Measurements from ENCODE around the gene NRDE2. TPM values are rescaled to one million over a fixed set of nuclear protein-coding genes. Genes with fewer than 3 reads are reported as not detected.

NRDE2 gene
- total RNA-seq, 1 experiment from 2014 or later: 19.2 TPM

DNA sequence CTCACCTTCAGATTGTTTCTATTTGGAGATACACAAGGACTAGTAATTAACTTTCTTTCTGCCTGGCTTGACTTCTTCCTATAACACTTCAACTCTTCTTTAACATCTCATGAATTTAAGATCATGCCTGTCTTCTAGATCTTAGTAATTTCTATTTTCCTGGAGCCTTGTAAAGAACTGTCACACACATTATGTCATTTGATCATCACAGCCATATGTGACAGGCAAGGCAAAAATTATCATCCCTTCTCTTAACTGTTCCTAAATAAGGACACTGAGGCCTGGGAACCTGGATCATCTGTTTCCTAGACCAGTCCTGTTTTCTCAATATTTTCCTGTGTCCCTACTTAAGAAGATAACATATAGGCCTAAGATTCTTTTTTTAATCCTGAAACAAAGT lies 27.2 kb downstream of the NRDE2 start:
- TF ChIP-seq CTCF (IDR thresholded peaks at IDR 0.05; ENCODE audit: unreplicated experiment): no peak
- CTCF ChIA-PET: no interaction called here
- Mint-ChIP-seq H3K27me3 (ENCODE audit: unreplicated experiment) (no peaks in the 10 kb centered on the region), H3K36me3 (ENCODE audit: insufficient read depth, unreplicated experiment) (peaks cover 9% of the 10 kb centered on the region), H3K9me3 (ENCODE audit: low read depth, unreplicated experiment) (no peaks in the 10 kb centered on the region), H3K27ac (ENCODE audit: unreplicated experiment) (no peak overlapping the region), H3K4me3 (ENCODE audit: low read depth, unreplicated experiment) (no peak overlapping the region), H3K4me1 (ENCODE audit: low read depth, unreplicated experiment) (peaks cover 14% of the 10 kb centered on the region)
- no peak for DNase-seq
- intact Hi-C loops (cut with micrococcal nuclease; ENCODE audit: unreplicated experiment): loop anchor here (5.0 kb wide), 3 partner anchors 298 to 598 kb away; no protein-coding TSS in a partner anchor
- BruUV-seq (replicated peaks): no TSS peak

DNA sequence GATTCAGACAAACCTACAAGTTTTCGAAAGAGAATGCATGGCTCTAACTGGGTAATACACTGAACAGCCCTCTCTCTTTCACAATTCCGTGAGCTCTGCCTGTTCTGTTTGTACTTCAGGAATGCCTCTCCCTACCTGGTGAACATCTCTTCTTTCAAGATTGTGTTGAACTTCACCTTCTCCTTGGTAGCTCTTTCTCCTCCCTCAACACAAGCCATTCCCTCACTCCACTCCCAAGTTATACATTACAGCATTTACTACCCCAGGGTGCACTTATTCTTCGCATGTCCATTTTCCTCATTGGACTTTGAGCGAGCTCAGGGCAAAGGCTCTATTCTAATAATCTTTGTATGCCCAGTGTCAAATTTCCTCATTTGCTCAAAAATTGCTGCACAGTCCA lies 28.3 kb downstream of the NRDE2 start:
- no peak overlapping the region for H3K4me3 Mint-ChIP-seq (ENCODE audit: low read depth, unreplicated experiment)
- no peaks in the 10 kb centered on the region for H3K27me3 Mint-ChIP-seq (ENCODE audit: unreplicated experiment)
- intact Hi-C loops (cut with micrococcal nuclease; ENCODE audit: unreplicated experiment): loop anchor here (5.0 kb wide), 3 partner anchors 299 to 599 kb away; no protein-coding TSS in a partner anchor
- H3K9me3 Mint-ChIP-seq (ENCODE audit: low read depth, unreplicated experiment): no peaks in the 10 kb centered on the region
- DNase-seq: no peak
- CTCF ChIA-PET: no interaction called here
- no TSS peak for BruUV-seq (replicated peaks)
- no peak overlapping the region for H3K27ac Mint-ChIP-seq (ENCODE audit: unreplicated experiment)
- peaks cover 9% of the 10 kb centered on the region for H3K36me3 Mint-ChIP-seq (ENCODE audit: insufficient read depth, unreplicated experiment)
- TF ChIP-seq CTCF (IDR thresholded peaks at IDR 0.05; ENCODE audit: unreplicated experiment): no peak
- peaks cover 4% of the 10 kb centered on the region for H3K4me1 Mint-ChIP-seq (ENCODE audit: low read depth, unreplicated experiment)

DNA sequence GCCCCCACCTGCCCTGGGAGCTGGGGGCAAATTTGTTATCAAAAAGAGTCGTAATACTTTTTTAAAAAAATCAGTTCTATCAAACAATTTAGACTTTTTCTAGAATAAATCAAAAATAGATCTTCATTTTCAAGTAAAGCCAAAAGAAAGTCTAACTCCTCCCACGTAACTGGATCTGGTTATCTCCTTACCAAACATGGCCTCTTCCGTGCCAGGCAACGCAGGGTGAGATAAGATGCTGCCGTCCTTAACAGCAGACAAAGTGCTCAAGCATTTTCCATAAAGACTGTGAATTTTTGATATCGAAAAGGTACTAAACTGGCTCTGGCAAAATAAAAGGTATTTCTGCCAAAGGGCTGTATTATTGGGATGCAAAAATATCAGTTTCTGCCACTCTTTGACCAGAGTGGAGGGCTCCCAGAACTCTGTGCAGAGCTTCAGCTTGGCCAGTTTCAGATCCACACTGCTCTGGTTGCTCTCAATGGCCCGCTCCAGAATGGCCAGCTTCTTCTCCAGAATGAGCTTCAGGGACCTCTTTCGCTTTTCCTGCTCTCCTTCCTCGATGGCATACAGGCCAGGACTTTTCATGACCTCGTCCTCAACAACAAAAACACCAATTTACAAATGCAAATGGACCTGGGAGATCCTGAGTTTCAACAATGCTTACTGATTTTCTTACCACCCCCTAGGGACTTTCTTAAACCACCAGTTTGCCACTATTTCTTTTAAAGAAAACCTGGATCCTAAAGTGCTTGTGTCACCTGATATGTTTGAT lies 29.0 kb downstream of the NRDE2 start:
- H3K36me3 Mint-ChIP-seq (ENCODE audit: insufficient read depth, unreplicated experiment): peaks cover 14% of the 10 kb centered on the region
- CTCF ChIA-PET: interaction anchor here (1.3 to 1.4 kb wide), 3 partner anchors 98 to 394 kb away, joined by 3 to 15 read pairs (median 5); no protein-coding TSS in a partner anchor
- no TSS peak for BruUV-seq (replicated peaks)
- no peaks in the 10 kb centered on the region for H3K9me3 Mint-ChIP-seq (ENCODE audit: low read depth, unreplicated experiment)
- H3K4me1 Mint-ChIP-seq (ENCODE audit: low read depth, unreplicated experiment): no peaks in the 10 kb centered on the region
- intact Hi-C loops (cut with micrococcal nuclease; ENCODE audit: unreplicated experiment): loop anchor here (5.0 kb wide), 3 partner anchors 300 to 600 kb away; no protein-coding TSS in a partner anchor
- H3K4me3 Mint-ChIP-seq (ENCODE audit: low read depth, unreplicated experiment): no peak overlapping the region
- TF ChIP-seq CTCF (IDR thresholded peaks at IDR 0.05; ENCODE audit: unreplicated experiment): no peak
- no peak for DNase-seq
- H3K27me3 Mint-ChIP-seq (ENCODE audit: unreplicated experiment): no peaks in the 10 kb centered on the region
- no peak overlapping the region for H3K27ac Mint-ChIP-seq (ENCODE audit: unreplicated experiment)

DNA sequence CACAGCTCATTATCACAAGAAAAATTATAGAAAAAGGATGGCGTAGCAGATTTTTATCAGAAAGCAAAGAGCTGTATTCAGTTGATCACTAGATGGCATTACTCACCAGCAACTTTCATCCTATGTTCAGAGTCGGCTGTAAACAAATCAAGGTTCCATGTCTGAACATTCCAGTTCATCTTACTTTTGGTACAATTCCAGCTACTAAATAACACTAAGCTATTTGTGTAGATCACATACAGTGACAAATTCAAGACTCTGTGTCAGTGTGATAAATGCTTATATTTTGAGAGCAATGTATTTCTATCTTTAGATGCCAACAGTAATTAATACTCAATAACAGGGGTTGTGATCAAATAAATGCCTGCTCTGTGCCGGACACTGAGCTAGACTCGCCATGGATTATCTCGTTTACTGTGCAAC lies 30.1 kb downstream of the NRDE2 start:
- CTCF ChIA-PET: interaction anchor here (0.8 to 1.4 kb wide), 12 partner anchors 12 to 457 kb away, joined by 3 to 15 read pairs (median 4); partner anchors contain the start of gene CALM1
- no peak overlapping the region for H3K27ac Mint-ChIP-seq (ENCODE audit: unreplicated experiment)
- no peaks in the 10 kb centered on the region for H3K4me1 Mint-ChIP-seq (ENCODE audit: low read depth, unreplicated experiment)
- intact Hi-C loops (cut with micrococcal nuclease; ENCODE audit: unreplicated experiment): loop anchor here (1.0 to 5.0 kb wide), 5 partner anchors 97 to 601 kb away; no protein-coding TSS in a partner anchor
- DNase-seq: no peak
- no peak overlapping the region for H3K4me3 Mint-ChIP-seq (ENCODE audit: low read depth, unreplicated experiment)
- TF ChIP-seq CTCF (IDR thresholded peaks at IDR 0.05; ENCODE audit: unreplicated experiment): no peak
- H3K27me3 Mint-ChIP-seq (ENCODE audit: unreplicated experiment): no peaks in the 10 kb centered on the region
- peaks cover 14% of the 10 kb centered on the region for H3K36me3 Mint-ChIP-seq (ENCODE audit: insufficient read depth, unreplicated experiment)
- no peaks in the 10 kb centered on the region for H3K9me3 Mint-ChIP-seq (ENCODE audit: low read depth, unreplicated experiment)
- BruUV-seq (replicated peaks): no TSS peak

Data from Calu3 (cell line).